Activated gamma-delta T cell treated with Interleukin-2 at 50 U/mL for 16 hours (primary cell): ENCODE results near the gene HSPB9.

Source experiments
- DNase-seq: peaks from one replicate; pipeline ENCODE4 v3.0.0-alpha.2; 2020

The HSPB9 gene

GRCh38 chr17:42101513-42102292, 20.9 kb upstream of the HSPB9 start:
- DNase-seq, result peak; percentile 57

GRCh38 chr17:42103221-42103954, 19.2 kb upstream of the HSPB9 start:
- no peak for DNase-seq

GRCh38 chr17:42104264-42104663, 18.3 kb upstream of the HSPB9 start:
- DNase-seq, result no peak

- DNase-seq, result no peak
These were observed 16.6 kb upstream of the HSPB9 start for GRCh38 chr17:42106009-42106408.

- DNase-seq, result no peak
These were observed 15.5 kb upstream of the HSPB9 start for GRCh38 chr17:42107124-42107523.

- DNase-seq, result peak; percentile 94
These were observed 14.7 kb upstream of the HSPB9 start for GRCh38 chr17:42107597-42108576.

GRCh38 chr17:42109086-42109485, 13.5 kb upstream of the HSPB9 start:
- no peak for DNase-seq

- no peak for DNase-seq
These were observed 12.0 kb upstream of the HSPB9 start for GRCh38 chr17:42110301-42111264.

- no peak for DNase-seq
These were observed 11.4 kb upstream of the HSPB9 start for GRCh38 chr17:42111265-42111636.

- no peak for DNase-seq
These were observed 10.6 kb upstream of the HSPB9 start for GRCh38 chr17:42111871-42112551.

- DNase-seq, result peak; percentile 73
These were observed 9.9 kb upstream of the HSPB9 start, which contains the start of gene DHX58 for GRCh38 chr17:42112552-42113176. Gene DHX58 (minus strand): TSS chr17:42112714. CDS start chr17:42111892, 822 bp downstream.

GRCh38 chr17:42113293-42114069, 9.1 kb upstream of the HSPB9 start:
- DNase-seq, result no peak

- no peak for DNase-seq
These were observed 8.5 kb upstream of the HSPB9 start for GRCh38 chr17:42114118-42114517.

- DNase-seq, result peak; percentile 85
These were observed 5.8 kb upstream of the HSPB9 start for GRCh38 chr17:42116705-42117396.

- DNase-seq, result no peak
These were observed 5.0 kb upstream of the HSPB9 start for GRCh38 chr17:42117397-42118125.

GRCh38 chr17:42118126-42118510, 4.5 kb upstream of the HSPB9 start:
- DNase-seq, result no peak

- peak; percentile 29 for DNase-seq
These were observed 4.1 kb upstream of the HSPB9 start for GRCh38 chr17:42118545-42118944.

- DNase-seq, result no peak
These were observed 3.3 kb upstream of the HSPB9 start for GRCh38 chr17:42119301-42119700.
